D721Med (cell line): ENCODE data around the gene ATP6V1E1.
"Not testable (repeated sequence)": the region's sequence is repeated elsewhere in the genome, so short reads cannot be mapped to it uniquely, and the experiment has no call there.

Experiments used
- DNase-seq: peaks from one replicate; pipeline ENCODE4 v3.0.0; 2011; ENCODE audit warnings: low spot score; ENCODE audit not compliant: insufficient read length
- FAIRE-seq: peaks from 2 replicates; lab custom pipeline; 2011; peaks lifted over from hg19 to GRCh38; lab: Jason Lieb, UNC
- CTCF ChIP-seq: IDR thresholded peaks from 2 replicates; pipeline ENCODE4 v1.5.1; 2012; ENCODE audit warnings: mild to moderate bottlenecking, control low read depth; ENCODE audit not compliant: insufficient read depth; ENCODE audit errors: missing control alignments

ATP6V1E1 gene

GRCh38 chr22:17575681-17576080 lies 52.9 kb downstream of the ATP6V1E1 start:
- TF ChIP-seq CTCF: no peak
- FAIRE-seq: no peak
- no peak for DNase-seq

GRCh38 chr22:17575151-17575550 lies 53.4 kb downstream of the ATP6V1E1 start:
- no peak for FAIRE-seq

GRCh38 chr22:17570851-17571631 lies 57.5 kb downstream of the ATP6V1E1 start:
- TF ChIP-seq CTCF: no peak
- no peak for DNase-seq
- no peak for FAIRE-seq

More at GRCh38 chr22:17575151-17575550, 53.4 kb downstream of the ATP6V1E1 start:
- DNase-seq: no peak
- TF ChIP-seq CTCF: no peak

GRCh38 chr22:17569971-17570511 lies 58.5 kb downstream of the ATP6V1E1 start:
- DNase-seq (no peak), FAIRE-seq (no peak)
- no peak for TF ChIP-seq CTCF

GRCh38 chr22:17566776-17567175 lies 61.8 kb downstream of the ATP6V1E1 start:
- DNase-seq (no peak), FAIRE-seq (no peak)
- no peak for TF ChIP-seq CTCF

GRCh38 chr22:17566016-17566687 lies 62.4 kb downstream of the ATP6V1E1 start:
- not testable (repeated sequence) for DNase-seq, FAIRE-seq

- DNase-seq (no peak), FAIRE-seq (no peak)
- TF ChIP-seq CTCF: no peak
These were observed 64.6 kb downstream of the ATP6V1E1 start for GRCh38 chr22:17563936-17564391.
